Inferior parietal cortex (tissue), 1 donor: Measurements from ENCODE around the gene FKBP7.
A peak's percentile ranks its signal among the peaks of the same experiment; 100 is the strongest.
"Not testable (repeated sequence)": the region's sequence is repeated elsewhere in the genome, so short reads cannot be mapped to it uniquely, and the experiment has no call there.

Source experiments
- DNase-seq: peaks from one replicate; pipeline ENCODE4 v3.0.0-alpha.2; 2016; ENCODE audit errors: extremely low spot score

FKBP7 gene

GRCh38 chr2:178478439-178479274 lies at the start of gene FKBP7:
Gene FKBP7, minus strand, starts transcription at chr2:178478600. Its CDS starts 101 bp downstream, at chr2:178478499.
- DNase-seq: peak; percentile 85

- DNase-seq: no peak
These were observed 49.2 kb upstream of the FKBP7 start for GRCh38 chr2:178527592-178527991.

GRCh38 chr2:178526256-178526655 lies 47.9 kb upstream of the FKBP7 start:
- no peak for DNase-seq

GRCh38 chr2:178525460-178525859 lies 47.1 kb upstream of the FKBP7 start:
- DNase-seq: not testable (repeated sequence)

GRCh38 chr2:178525010-178525409 lies 46.6 kb upstream of the FKBP7 start:
- DNase-seq: not testable (repeated sequence)

GRCh38 chr2:178523596-178524134 lies 45.3 kb upstream of the FKBP7 start:
- DNase-seq: peak; percentile 9

- peak; percentile 86 for DNase-seq
These were observed 44.7 kb upstream of the FKBP7 start for GRCh38 chr2:178522950-178523595.

GRCh38 chr2:178521304-178522150 lies 43.1 kb upstream of the FKBP7 start:
- DNase-seq: no peak

- no peak for DNase-seq
These were observed 39.1 kb upstream of the FKBP7 start for GRCh38 chr2:178517496-178517895.

- no peak for DNase-seq
These were observed 36.3 kb upstream of the FKBP7 start for GRCh38 chr2:178514664-178515063.

GRCh38 chr2:178513876-178514275 lies 35.5 kb upstream of the FKBP7 start:
- no peak for DNase-seq

- no peak for DNase-seq
These were observed 34.1 kb upstream of the FKBP7 start for GRCh38 chr2:178512484-178512883.

GRCh38 chr2:178510384-178510783 lies 32.0 kb upstream of the FKBP7 start:
- no peak for DNase-seq

GRCh38 chr2:178508646-178509045 lies 30.2 kb upstream of the FKBP7 start:
- no peak for DNase-seq

GRCh38 chr2:178506949-178507348 lies 28.5 kb upstream of the FKBP7 start:
- DNase-seq: no peak

- no peak for DNase-seq
These were observed 28.1 kb upstream of the FKBP7 start for GRCh38 chr2:178506524-178506923.

- DNase-seq: no peak
These were observed 27.7 kb upstream of the FKBP7 start for GRCh38 chr2:178506101-178506500.

GRCh38 chr2:178502751-178503150 lies 24.4 kb upstream of the FKBP7 start:
- DNase-seq: no peak

GRCh38 chr2:178499640-178500039 lies 21.2 kb upstream of the FKBP7 start:
- no peak for DNase-seq

- no peak for DNase-seq
These were observed 19.7 kb upstream of the FKBP7 start for GRCh38 chr2:178498137-178498536.

- no peak for DNase-seq
These were observed 17.6 kb upstream of the FKBP7 start for GRCh38 chr2:178496049-178496448.

GRCh38 chr2:178491612-178492011 lies 13.2 kb upstream of the FKBP7 start:
- no peak for DNase-seq
